SK-N-SH (cell line): ENCODE data around the gene ACADS. TPM values are rescaled to one million over a fixed set of nuclear protein-coding genes. Genes with fewer than 3 reads are reported as not detected.

Experiments
- CTCF ChIA-PET: fragments of 300-600, 350-600 bp; formaldehyde crosslinking; extraction: SDS; loops from one replicate; lab custom pipeline; 2021; lab: Yijun Ruan, JAX
- POLR2A ChIA-PET: fragments of 350-600 bp; sonication (Branson Sonifier 250); formaldehyde crosslinking; extraction: SDS; loops from one replicate; lab custom pipeline; 2020; ENCODE audit warnings: antibody characterized with exemption, inconsistent platforms; lab: Yijun Ruan, JAX
- DNase-seq: peaks from one replicate; pipeline ENCODE4 v3.0.0; 2012
- H2AFZ ChIP-seq: fragments of 200-600 bp; sonication (generic); 2 replicates; pipeline ENCODE4 v1.8.1; 2016; ENCODE audit warnings: antibody characterized with exemption, mild to moderate bottlenecking, low read depth
- H3F3A ChIP-seq: fragments of 200-600 bp; sonication (generic); replicated peaks from 2 replicates; pipeline ENCODE3; 2016; ENCODE audit warnings: antibody characterized with exemption, mild to moderate bottlenecking; ENCODE audit not compliant: insufficient read depth
- H3K27ac ChIP-seq, 2 experiments: fragments of 200-500 bp in 1 of 2; fragments of 200-600 bp in 1 of 2; sonication (Bioruptor generic) in 1 of 2; sonication (generic), shearing (Covaris generic) in 1 of 2; 2 replicates each; pipeline versions ENCODE4 v1.5.1 to v1.6.1; 2014 to 2016; ENCODE audit warnings: low read depth in 2 of 2, inconsistent platforms in 1 of 2, low read length in 1 of 2, mild to moderate bottlenecking in 1 of 2, mixed read lengths in 1 of 2
- H3K27me3 ChIP-seq: fragments of 200-600 bp; sonication (generic), shearing (Covaris generic); 2 replicates; pipeline ENCODE4 v1.6.1; 2016; ENCODE audit warnings: mixed run types; ENCODE audit not compliant: insufficient read depth
- H3K36me3 ChIP-seq, 2 experiments: fragments of 200-500 bp in 1 of 2; fragments of 200-600 bp in 1 of 2; sonication (Bioruptor generic) in 1 of 2; sonication (generic) in 1 of 2; replicated peaks in 1 of 2; 2 replicates each; pipeline versions ENCODE3 to v1.5.1; 2014 to 2016; ENCODE audit warnings: low read length in 1 of 2, mild to moderate bottlenecking in 1 of 2; ENCODE audit not compliant: insufficient read depth in 2 of 2, control insufficient read depth in 1 of 2
- H3K4me1 ChIP-seq, 2 experiments: fragments of 200-500 bp in 1 of 2; fragments of 200-600 bp in 1 of 2; sonication (Bioruptor generic) in 1 of 2; sonication (generic), shearing (Covaris generic) in 1 of 2; 2 replicates each; pipeline versions ENCODE4 v1.5.1 to v1.6.1; 2014 to 2016; ENCODE audit warnings: low read depth in 1 of 2, low read length in 1 of 2, mixed run types in 1 of 2; ENCODE audit not compliant: insufficient read depth in 2 of 2, control insufficient read depth in 1 of 2
- H3K4me2 ChIP-seq: fragments of 200-600 bp; sonication (generic), shearing (Covaris generic); 2 replicates; pipeline ENCODE4 v1.6.1; 2017; ENCODE audit warnings: mixed run types
- H3K4me3 ChIP-seq, 2 experiments: fragments of 200-500 bp in 1 of 2; fragments of 200-600 bp in 1 of 2; sonication (Bioruptor generic) in 1 of 2; sonication (generic), shearing (Covaris generic) in 1 of 2; 2 replicates each; pipeline versions ENCODE4 v1.5.1 to v1.8.1; 2014 to 2016; ENCODE audit warnings: low read depth in 2 of 2, inconsistent platforms in 1 of 2, low read length in 1 of 2, mild to moderate bottlenecking in 1 of 2, mixed read lengths in 1 of 2, moderate library complexity in 1 of 2
- H3K79me2 ChIP-seq: fragments of 200-600 bp; sonication (generic); 2 replicates; pipeline ENCODE4 v1.8.1; 2017; ENCODE audit warnings: mild to moderate bottlenecking; ENCODE audit not compliant: insufficient read depth
- H3K9ac ChIP-seq: fragments of 200-600 bp; sonication (generic); 2 replicates; pipeline ENCODE4 v1.6.1; 2017; ENCODE audit warnings: mixed run types
- H3K9me2 ChIP-seq: fragments of 200-600 bp; sonication (generic); 2 replicates; pipeline ENCODE4 v1.6.1; 2017; ENCODE audit warnings: mixed run types
- H3K9me3 ChIP-seq: fragments of 200-600 bp; sonication (generic); 2 replicates; pipeline ENCODE4 v1.6.1; 2017; ENCODE audit warnings: mixed run types, mild to moderate bottlenecking, moderate library complexity
- H4K20me1 ChIP-seq: fragments of 200-600 bp; sonication (generic); 2 replicates; pipeline ENCODE4 v1.6.1; 2017; ENCODE audit warnings: mild to moderate bottlenecking, mixed run types; ENCODE audit not compliant: insufficient read depth
- CHD2 ChIP-seq: fragments of 150-350 bp; IDR thresholded peaks from 2 replicates; pipeline ENCODE4 v1.6.1; 2018; ENCODE audit warnings: low read length; ENCODE audit not compliant: partially characterized antibody
- EZH2phosphoT487 ChIP-seq: fragments of 200-600 bp; sonication (generic); IDR thresholded peaks from 2 replicates; pipeline ENCODE4 v1.6.1; 2017; ENCODE audit warnings: low read depth, mixed run types, mild to moderate bottlenecking, antibody characterized with exemption, moderate library complexity, borderline replicate concordance
- FOSL2 ChIP-seq: IDR thresholded peaks from 2 replicates; pipeline ENCODE4 v1.4.0; 2012; ENCODE audit warnings: low read depth, mild to moderate bottlenecking, moderate library complexity, borderline replicate concordance
- FOXJ3 ChIP-seq: sonication (generic); formaldehyde crosslinking; IDR thresholded peaks from 2 replicates; pipeline ENCODE4 v1.5.1; 2020; ENCODE audit warnings: mild to moderate bottlenecking, missing genetic modification reagents
- FOXM1 ChIP-seq: IDR thresholded peaks from 2 replicates; pipeline ENCODE4 v1.4.0; 2012; ENCODE audit warnings: low read depth, mild to moderate bottlenecking
- JUND ChIP-seq: IDR thresholded peaks from 2 replicates; pipeline ENCODE4 v1.4.0; 2012
- MXI1 ChIP-seq: IDR thresholded peaks from 2 replicates; pipeline ENCODE4 v1.6.1; 2012; ENCODE audit warnings: mild to moderate bottlenecking, low read depth, low read length, improper control_type of control experiment
- NRF1 ChIP-seq: IDR thresholded peaks from 2 replicates; pipeline ENCODE4 v1.6.1; 2012; ENCODE audit warnings: low read depth, mild to moderate bottlenecking, low read length
- POLR2AphosphoS5 ChIP-seq: IDR thresholded peaks from 2 replicates; pipeline ENCODE4 v1.6.1; 2012; ENCODE audit warnings: low read depth, low read length
- RAD21 ChIP-seq: IDR thresholded peaks from 2 replicates; pipeline ENCODE4 v1.6.1; 2012; ENCODE audit warnings: mild to moderate bottlenecking, low read length
- RCOR1 ChIP-seq: fragments of 150-350 bp; IDR thresholded peaks from 2 replicates; pipeline ENCODE4 v1.6.1; 2017; ENCODE audit warnings: antibody characterized with exemption, low read length
- RXRA ChIP-seq: IDR thresholded peaks from 2 replicates; pipeline ENCODE4 v1.4.0; 2012; ENCODE audit warnings: low read depth, mild to moderate bottlenecking, borderline replicate concordance
- SIN3A ChIP-seq: IDR thresholded peaks from 2 replicates; pipeline ENCODE4 v1.6.1; 2012; ENCODE audit warnings: low read depth, mild to moderate bottlenecking, low read length, moderate library complexity, borderline replicate concordance
- SMC3 ChIP-seq: IDR thresholded peaks from 2 replicates; pipeline ENCODE4 v1.6.1; 2012; ENCODE audit warnings: low read depth, low read length, improper control_type of control experiment
- TAF1 ChIP-seq: IDR thresholded peaks from 2 replicates; pipeline ENCODE4 v1.6.1; 2012; ENCODE audit warnings: low read depth, mild to moderate bottlenecking, low read length, moderate library complexity, borderline replicate concordance
- TCF12 ChIP-seq: IDR thresholded peaks from 2 replicates; pipeline ENCODE4 v1.4.0; 2012
- WGBS: methylation state at CpG from one replicate; pipeline ENCODE4 v1.1.6; 2017; ENCODE audit warnings: low lambda C conversion rate; 5-methylcytosine and 5-hydroxymethylcytosine counted together
- polyA plus RNA-seq, 3 experiments: library from polyadenylated mRNA; depleted of rRNA; stranded (reverse); fragments of >200 nt; gene quantifications; 2 replicates each; pipeline ENCODE4 v1.2.3, GENCODE V29; 2012
- TF ChIP-seq, protein P1 (sequence below): fragments of 200-600 bp; sonication (generic); IDR thresholded peaks from 2 replicates; pipeline ENCODE4 v1.6.1; 2017; ENCODE audit warnings: antibody characterized with exemption, mild to moderate bottlenecking, moderate library complexity
- TF ChIP-seq, protein P2 (sequence below): IDR thresholded peaks from 2 replicates; pipeline ENCODE4 v1.4.0; 2012; ENCODE audit warnings: low read depth, borderline replicate concordance
- TF ChIP-seq, protein P3 (sequence below): fragments of 150-350 bp; IDR thresholded peaks from 2 replicates; pipeline ENCODE4 v1.6.1; 2016; ENCODE audit warnings: mild to moderate bottlenecking, low read depth, low read length

Gene ACADS
- polyA plus RNA-seq, 1 of the 3 experiments (the other 2 are of a cell fraction), result 4.9 TPM

DNA sequence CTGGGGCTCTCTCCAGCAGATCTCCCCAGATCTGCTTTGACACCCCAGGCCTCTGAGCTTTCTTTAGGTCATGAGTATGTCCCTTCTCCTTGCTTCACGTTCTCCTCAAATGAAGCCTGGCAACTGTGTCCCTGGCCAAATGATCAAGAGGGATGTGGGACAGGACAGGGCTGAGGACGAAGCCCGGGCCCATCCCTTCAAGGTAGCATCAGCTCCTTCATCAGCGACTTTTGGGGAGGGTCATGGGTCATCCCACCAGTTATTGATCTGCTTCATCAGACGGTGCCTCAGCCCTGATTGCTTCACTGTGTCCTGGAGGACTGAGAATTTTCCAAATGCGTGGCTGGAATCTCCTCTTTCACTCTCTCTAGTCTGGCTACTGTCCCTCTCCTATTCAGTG is 32.3 kb downstream of the ACADS start:
- no peak overlapping the region for H3K27ac ChIP-seq
- no peaks in the 10 kb centered on the region for H3K9me2 ChIP-seq
- peaks cover 0 to 12% of the 10 kb centered on the region in 2 experiments; a peak in 1 of 4 replicates for H3K4me1 ChIP-seq
- H3K79me2 ChIP-seq, result no peaks in the 10 kb centered on the region
- H3K9me3 ChIP-seq, result 0 out of 2 replicates have a peak, but pooled peaks cover 3% of the 10 kb centered on the region
- ChIA-PET POLR2A (no interaction called here), CTCF (interaction anchor here (1.3 to 1.7 kb wide), 3 partner anchors 18 to 214 kb away, joined by 3 to 5 read pairs (median 3); no protein-coding TSS in a partner anchor)
- H2AFZ ChIP-seq, result no peak overlapping the region
- H4K20me1 ChIP-seq, result no peaks in the 10 kb centered on the region
- TF ChIP-seq, protein P1, sequence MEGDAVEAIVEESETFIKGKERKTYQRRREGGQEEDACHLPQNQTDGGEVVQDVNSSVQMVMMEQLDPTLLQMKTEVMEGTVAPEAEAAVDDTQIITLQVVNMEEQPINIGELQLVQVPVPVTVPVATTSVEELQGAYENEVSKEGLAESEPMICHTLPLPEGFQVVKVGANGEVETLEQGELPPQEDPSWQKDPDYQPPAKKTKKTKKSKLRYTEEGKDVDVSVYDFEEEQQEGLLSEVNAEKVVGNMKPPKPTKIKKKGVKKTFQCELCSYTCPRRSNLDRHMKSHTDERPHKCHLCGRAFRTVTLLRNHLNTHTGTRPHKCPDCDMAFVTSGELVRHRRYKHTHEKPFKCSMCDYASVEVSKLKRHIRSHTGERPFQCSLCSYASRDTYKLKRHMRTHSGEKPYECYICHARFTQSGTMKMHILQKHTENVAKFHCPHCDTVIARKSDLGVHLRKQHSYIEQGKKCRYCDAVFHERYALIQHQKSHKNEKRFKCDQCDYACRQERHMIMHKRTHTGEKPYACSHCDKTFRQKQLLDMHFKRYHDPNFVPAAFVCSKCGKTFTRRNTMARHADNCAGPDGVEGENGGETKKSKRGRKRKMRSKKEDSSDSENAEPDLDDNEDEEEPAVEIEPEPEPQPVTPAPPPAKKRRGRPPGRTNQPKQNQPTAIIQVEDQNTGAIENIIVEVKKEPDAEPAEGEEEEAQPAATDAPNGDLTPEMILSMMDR, result no peak
- TF ChIP-seq NRF1 (no peak), JUND (no peak), SIN3A (no peak), POLR2AphosphoS5 (no peak), SMC3 (no peak), TCF12 (no peak), FOXJ3 (CRISPR knock-in tag) (no peak), RAD21 (no peak), EZH2phosphoT487 (no peak), FOSL2 (no peak), MXI1 (no peak), RXRA (no peak), RCOR1 (no peak), CHD2 (no peak), TAF1 (no peak), FOXM1 (no peak)
- TF ChIP-seq, protein P2, sequence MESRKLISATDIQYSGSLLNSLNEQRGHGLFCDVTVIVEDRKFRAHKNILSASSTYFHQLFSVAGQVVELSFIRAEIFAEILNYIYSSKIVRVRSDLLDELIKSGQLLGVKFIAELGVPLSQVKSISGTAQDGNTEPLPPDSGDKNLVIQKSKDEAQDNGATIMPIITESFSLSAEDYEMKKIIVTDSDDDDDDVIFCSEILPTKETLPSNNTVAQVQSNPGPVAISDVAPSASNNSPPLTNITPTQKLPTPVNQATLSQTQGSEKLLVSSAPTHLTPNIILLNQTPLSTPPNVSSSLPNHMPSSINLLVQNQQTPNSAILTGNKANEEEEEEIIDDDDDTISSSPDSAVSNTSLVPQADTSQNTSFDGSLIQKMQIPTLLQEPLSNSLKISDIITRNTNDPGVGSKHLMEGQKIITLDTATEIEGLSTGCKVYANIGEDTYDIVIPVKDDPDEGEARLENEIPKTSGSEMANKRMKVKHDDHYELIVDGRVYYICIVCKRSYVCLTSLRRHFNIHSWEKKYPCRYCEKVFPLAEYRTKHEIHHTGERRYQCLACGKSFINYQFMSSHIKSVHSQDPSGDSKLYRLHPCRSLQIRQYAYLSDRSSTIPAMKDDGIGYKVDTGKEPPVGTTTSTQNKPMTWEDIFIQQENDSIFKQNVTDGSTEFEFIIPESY, result no peak
- TF ChIP-seq, protein P3, sequence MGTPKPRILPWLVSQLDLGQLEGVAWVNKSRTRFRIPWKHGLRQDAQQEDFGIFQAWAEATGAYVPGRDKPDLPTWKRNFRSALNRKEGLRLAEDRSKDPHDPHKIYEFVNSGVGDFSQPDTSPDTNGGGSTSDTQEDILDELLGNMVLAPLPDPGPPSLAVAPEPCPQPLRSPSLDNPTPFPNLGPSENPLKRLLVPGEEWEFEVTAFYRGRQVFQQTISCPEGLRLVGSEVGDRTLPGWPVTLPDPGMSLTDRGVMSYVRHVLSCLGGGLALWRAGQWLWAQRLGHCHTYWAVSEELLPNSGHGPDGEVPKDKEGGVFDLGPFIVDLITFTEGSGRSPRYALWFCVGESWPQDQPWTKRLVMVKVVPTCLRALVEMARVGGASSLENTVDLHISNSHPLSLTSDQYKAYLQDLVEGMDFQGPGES, result no peak
- peaks cover 0 to 19% of the 10 kb centered on the region in 2 experiments for H3K36me3 ChIP-seq
- no peak overlapping the region for H3K4me2 ChIP-seq
- no peaks in the 10 kb centered on the region for H3F3A ChIP-seq
- no peak for DNase-seq
- H3K4me3 ChIP-seq, result no peak overlapping the region
- no peak overlapping the region for H3K9ac ChIP-seq
- 78% methylated on average over 6 of the region's 6 CpGs for WGBS
- H3K27me3 ChIP-seq, result no peaks in the 10 kb centered on the region
